Measurements from ENCODE around the gene LSM12.
"Not testable (repeated sequence)": the region's sequence is repeated elsewhere in the genome, so short reads cannot be mapped to it uniquely, and the experiment has no call there.

Gene LSM12

DNA sequence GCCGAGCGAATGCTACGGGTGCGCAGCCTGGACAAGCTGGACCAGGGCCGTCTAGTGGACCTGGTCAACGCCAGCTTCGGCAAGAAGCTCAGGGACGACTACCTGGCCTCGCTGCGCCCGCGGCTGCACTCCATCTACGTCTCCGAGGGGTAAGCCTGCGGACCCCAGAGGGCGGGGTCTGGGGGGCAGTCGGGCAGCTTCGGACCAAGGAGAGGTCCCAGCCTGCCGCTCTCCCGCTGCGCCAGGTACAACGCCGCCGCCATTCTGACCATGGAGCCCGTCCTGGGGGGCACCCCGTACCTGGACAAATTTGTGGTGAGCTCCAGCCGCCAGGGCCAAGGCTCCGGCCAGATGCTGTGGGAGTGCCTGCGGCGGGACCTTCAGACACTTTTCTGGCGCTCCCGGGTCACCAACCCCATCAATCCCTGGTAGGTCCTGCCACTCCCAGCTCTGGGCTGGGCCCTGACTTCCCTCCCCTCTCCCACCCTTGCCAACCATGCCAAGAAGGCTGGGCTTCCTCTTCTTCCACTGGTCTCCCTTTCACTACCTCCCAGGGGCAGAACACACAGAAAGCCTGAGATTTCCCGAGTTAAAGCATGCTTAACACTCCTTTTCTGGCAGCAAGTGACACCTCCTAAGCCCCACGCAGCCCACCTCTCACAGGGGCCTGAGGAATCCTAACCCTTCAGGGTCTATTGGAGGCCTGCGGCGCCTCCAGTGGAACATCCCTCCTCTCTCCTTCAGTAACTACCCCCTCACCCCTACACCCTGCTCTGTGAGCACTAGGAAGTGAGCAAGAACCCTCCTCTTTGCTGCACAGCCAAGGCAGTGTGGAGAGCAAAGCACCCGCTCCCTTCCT, 58.9 kb downstream of the LSM12 start:
- DNase-seq (ENCODE audit: low read depth) = no peak

DNA sequence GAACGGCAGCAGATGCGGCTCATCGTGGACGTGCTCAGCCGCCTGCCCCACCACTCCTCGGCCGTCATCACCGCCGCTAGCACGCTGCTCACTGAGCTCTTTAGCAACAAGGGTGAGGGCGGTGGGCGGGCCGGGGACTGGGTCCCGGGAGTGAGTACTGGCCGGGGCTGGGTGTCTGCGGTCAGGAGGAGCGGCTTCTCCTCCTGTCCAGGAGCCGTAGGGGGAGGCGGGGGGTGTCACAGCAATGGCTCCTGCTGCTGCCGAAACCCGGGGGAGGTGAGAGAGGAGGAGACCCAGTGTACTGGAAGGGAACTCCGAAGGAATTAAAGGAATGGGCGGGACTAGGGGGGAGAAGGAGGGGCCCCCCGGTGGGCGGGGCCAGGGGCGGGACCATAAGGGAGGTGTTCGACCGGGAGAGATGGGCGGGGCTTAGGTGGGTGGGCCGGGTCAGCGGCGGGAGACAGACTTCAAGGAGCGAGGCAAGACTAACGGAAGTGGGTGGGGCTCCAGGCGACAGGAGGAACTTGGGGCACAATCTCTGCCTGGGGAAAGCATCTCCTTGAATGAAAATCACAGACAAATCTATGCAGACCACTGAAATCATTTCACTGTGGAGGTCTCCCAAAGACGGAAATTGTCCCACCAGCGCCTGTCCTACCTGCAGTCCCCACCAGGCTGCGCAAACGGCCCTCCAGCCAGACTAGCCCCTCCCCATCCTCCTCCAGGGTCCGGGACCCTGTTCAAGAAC, 59.7 kb downstream of the LSM12 start:
- peak; percentile 98 for DNase-seq (ENCODE audit: low read depth)

DNA sequence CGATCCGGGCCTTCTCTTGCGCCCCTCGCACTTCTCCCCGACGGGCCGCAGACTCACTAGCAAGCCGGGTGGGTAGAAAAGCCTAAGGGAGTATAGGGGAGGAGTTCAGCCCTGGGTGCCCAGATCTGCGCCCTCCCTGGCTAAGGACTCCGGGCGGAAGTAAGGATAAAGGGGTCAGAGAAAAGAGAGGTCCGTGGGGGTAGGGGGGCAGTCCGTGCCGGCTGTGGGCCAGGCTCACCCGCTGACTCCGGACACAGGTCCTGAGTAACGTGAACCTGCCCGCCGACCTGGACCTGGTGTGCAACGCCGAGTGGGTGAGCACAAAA, 60.2 kb downstream of the LSM12 start:
- DNase-seq (ENCODE audit: low read depth) = no peak

DNA sequence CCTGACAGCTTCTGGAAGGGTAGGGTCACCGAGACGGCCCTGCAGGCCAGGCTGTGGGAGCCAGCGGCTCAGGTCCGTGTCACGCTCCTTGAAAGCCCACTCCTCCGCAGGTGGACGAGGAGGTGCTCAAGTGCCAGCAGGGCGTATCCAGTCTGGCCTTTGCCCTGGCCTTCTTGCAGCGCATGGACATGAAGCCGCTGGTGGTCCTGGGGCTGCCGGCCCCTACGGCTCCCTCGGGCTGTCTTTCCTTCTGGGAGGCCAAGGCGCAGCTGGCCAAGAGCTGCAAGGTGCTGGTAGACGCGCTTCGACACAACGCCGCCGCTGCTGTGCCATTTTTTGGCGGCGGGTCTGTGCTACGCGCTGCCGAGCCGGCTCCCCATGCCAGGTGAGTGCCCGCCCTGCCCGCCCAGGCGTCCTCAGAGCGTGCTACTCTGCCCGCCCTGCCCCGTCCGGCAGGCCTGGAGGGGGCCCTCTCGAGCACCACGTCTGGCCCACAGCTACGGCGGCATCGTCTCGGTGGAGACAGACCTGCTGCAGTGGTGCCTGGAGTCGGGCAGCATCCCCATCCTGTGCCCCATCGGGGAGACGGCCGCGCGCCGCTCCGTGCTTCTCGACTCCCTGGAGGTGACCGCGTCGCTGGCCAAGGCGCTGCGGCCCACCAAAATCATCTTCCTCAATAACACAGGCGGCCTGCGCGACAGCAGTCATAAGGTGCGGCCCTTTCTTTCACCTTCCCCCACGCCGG, 60.8 kb downstream of the LSM12 start:
- peak; percentile 41 for DNase-seq (ENCODE audit: low read depth)

DNA sequence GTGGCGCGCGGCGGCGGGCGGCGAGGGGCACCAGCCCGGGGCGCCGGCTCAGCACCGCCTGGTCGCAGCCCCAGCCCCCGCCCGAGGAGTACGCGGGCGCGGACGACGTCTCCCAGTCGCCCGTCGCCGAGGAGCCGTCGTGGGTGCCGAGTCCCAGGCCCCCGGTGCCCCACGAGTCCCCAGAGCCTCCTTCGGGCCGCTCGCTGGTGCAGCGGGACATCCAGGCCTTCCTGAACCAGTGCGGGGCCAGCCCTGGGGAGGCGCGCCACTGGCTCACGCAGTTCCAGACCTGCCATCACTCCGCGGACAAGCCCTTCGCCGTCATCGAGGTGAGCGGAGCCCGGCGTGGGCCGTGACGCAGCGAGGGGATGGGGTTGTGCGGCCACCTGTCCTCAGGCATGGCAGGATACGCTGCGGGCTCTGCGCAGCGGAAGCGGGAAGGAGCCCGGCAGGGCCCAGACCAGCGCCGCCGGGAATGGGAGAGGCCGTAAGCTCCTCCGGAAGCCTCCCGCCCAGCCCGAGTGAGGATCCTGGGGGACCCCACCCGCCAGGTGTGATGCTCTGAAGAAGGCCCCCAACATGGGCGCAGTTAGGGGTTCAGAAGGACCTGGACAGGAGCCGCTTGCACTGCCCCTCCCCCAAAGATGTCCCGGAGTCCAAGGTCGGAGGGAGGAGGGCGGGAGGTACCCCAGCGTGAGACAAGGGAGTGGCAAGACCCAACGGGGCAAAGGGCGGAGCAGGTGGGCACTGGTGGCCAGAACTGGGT, 61.5 kb downstream of the LSM12 start:
- DNase-seq (ENCODE audit: low read depth) = no peak

DNA sequence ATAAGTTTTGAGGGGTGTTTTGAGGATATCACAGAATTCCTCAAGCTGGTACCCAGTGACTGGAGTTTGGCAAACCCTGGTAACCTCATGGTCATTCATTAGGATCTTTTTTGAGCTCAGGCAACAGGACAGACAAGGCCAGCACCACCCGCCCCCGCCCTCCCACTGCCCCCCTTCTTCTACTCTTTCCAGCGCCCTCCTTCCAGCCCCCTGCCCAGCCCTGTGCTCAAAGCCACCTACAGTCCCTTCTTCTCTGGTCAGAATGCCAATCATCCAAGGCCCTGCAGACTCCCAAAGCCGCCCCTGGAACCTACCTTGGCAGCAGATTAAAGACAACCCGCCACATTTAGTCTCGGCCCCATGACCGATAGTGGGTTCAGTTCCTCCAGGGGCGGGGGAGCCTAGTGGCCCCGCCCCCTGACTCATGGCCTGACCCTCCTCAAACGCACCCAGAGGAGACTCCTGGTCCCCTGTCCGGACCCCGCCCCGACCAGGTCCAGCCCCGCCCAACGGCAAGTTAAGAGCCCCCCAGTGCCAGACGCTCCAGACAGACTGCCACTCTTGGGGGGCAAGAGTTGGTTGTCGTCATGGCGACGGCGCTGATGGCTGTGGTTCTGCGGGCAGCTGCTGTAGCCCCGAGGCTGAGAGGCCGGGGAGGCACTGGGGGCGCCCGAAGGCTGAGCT, 62.3 kb downstream of the LSM12 start, which contains the start of gene NAGS:
Gene NAGS, plus strand, starts transcription at position 546 of the 684 bp plus-strand sequence. Its CDS starts 42 bp downstream, at position 588.
- DNase-seq (ENCODE audit: low read depth) = no peak

DNA sequence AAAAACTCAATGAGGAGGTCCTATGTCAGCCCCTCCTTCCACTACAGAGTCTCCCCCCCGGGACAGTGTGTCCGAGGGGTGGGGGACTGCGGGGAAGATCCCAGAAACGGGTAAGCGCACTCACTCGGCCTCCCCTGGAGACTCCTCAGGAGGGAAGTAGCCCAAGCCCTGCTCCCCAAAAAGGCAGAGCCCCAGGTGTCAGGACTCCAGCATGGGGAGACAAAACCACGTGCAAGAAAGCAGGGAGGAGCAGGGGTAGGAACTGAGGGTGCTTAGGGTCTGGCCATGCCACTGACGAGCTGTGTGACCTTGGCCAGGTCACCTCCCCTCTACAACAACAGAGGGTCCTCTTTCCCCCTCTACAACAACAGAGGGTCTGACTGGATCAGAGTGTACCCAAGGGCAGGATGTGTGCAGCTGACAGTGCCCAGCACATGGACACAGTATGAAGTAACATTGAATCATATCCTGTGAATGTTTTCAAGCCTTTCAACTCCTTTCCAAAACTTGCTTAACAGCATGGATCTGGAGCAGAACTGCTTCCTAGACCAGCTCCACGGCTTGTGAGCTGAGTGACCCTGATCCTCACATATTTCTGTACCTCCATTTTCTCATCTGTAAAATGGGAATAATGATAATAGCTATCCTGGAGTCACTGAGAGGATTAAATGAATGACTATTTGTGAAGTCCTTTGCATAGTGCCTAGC, 64.2 kb downstream of the LSM12 start:
- no peak for DNase-seq (ENCODE audit: low read depth)

DNA sequence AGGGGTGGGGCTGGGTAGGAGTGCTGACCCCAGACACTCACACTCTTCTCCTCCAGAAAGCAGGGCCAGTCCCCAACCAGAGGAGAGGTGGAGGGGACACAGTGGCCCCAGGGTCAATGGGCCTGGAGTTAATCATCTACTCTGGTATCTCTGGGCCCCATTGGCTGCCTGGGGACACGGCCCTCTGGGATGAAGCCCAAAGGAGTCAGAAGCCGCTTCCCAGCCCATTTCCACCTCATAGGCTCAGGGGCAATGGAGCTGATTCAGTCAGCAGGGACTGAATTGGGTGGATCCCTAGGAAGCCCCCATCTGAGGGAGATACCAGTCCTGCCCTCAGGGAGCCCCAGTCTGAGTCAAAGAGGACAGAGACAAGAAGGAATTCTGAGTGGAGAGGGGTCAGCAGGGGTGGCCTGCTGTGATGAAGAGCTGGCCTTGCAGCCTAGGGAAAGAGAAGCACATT, 65.0 kb downstream of the LSM12 start:
- no peak for DNase-seq (ENCODE audit: low read depth)

DNA sequence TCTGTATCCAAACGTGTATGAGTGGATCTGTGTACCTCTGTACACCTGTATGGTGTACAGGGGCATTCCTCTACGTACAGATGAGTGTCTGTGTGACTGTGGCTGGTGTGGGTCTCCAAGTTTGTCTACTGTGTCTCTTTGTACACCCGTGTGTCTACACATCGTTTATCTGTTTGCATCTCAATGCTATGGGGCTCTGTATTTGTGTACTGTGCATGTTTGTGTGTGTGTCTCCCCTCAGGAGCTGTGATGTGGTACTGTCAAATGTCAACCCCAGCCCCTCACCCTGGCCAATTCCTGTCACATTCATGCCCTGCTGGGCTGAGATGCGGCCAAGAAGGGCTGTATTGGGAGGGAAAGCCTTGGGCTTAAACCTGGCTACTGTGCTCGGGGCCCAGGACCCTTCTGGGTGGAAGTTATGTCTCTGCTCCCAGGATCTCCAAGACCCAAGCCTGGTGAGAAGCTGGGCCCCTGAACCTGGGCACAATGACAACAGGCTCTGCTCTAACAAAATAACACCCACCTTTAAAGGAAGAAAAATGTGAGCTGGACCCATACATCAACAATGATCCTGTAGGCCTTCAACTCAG, 65.5 kb downstream of the LSM12 start:
- no peak for DNase-seq (ENCODE audit: low read depth)

DNA sequence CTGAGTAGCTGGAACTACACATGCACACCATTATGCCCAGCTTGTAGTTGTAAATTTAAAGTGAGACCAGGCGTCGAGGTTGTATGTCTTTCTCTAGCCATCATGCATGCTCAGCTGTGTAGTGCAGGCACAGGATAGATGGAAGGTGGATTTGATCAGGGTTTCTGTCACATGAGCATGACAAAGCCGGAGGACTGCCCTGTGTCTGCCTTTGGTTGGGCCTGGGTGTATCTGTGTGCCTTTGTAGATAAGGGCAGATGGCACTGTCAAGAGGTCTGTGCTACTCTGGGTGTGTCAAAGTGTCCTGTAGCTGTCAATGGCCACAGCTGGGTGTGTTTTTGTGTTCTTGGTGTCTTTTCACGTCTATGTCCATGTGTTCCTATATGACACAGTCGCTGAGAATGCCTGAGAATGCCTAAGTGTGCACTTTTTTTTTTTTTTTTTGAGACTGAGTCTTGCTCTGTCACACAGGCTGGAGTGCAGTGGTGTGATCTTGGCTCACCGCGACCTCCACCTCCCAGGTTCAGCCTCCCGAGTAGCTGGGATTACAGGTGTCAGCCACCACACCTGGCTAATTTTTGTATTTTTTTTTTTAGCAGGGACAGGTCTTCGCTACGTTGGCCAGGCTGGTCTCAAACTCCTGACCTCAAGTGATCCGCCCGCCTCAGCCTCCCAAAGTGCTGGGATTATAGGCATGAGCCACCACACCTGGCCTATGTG, 66.2 kb downstream of the LSM12 start:
- DNase-seq (ENCODE audit: low read depth) = no peak

DNA sequence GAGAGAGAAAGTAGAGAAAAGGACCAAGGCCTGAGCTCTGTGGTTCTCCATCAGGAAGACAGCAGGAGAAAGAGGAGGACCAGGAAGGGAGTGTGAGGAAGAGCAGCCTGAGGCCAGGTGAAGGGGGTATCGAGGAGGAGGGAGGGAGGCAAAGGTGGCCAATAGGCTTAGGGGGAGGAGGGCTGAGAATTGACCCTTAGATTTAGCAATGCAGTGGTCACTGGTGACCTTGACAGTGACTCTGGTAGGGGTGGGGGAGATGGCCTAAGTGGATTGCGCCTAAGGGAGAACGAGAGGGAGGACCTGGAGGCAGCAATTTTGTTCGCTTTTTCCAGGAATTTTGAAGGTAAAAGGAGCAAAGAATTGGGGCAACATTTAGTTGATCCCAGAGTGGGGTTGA, 67.4 kb downstream of the LSM12 start:
- no peak for DNase-seq (ENCODE audit: low read depth)

DNA sequence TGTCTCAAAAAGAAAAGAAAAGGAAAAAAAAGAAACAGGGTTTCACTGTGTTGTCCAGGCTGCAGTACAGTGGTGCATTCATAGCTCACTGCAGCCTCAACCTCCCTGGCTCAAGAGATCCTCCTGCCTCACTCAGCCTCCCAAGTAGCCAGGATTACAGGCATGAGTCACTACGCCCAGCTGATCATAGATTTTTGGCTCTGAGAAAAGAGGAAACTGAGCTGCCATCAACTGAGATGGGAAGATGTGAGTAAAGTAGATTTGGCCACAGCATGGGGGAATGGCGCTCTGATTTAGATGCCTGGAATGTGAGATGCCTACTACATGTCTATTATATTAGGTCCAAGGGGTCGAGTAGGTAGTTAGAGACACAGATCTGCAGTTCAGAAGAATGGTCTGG, 67.9 kb downstream of the LSM12 start:
- no peak for DNase-seq (ENCODE audit: low read depth)

DNA sequence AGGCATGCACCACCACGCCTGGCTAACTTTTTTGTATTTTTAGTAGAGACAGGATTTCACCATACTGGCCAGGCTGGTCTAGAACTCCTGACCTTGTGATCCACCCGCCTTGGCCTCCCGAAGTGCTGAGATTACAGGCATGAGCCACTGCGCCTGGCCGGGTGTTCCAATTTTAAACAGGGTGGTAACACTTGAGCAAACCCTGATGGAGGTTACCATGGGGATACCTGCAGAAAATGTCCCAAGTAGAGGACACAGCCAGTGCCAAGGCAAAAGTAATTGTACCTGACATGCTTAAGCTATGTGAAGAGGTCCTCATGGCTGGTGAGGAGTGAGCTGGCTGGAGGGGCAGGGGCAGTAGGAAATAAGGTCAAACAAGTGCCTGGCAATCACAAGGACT, 69.3 kb downstream of the LSM12 start:
- not testable (repeated sequence) for DNase-seq (ENCODE audit: low read depth)

DNA sequence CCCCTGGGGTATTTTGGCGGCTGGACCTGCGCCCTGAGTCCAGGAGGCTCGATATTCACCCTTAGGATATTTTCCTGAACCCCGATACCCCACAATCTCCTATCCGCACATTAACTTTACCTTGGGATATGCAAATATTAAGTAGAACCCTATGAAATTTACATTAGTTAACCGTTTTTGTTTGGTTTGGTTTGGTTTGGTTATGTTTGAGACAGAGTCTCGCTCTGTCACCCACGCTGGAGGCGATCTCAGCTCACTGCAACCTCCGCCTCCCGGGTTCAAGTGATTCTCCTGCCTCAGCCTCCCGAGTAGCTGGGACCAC, 71.4 kb downstream of the LSM12 start:
- DNase-seq (ENCODE audit: low read depth) = no peak

DNA sequence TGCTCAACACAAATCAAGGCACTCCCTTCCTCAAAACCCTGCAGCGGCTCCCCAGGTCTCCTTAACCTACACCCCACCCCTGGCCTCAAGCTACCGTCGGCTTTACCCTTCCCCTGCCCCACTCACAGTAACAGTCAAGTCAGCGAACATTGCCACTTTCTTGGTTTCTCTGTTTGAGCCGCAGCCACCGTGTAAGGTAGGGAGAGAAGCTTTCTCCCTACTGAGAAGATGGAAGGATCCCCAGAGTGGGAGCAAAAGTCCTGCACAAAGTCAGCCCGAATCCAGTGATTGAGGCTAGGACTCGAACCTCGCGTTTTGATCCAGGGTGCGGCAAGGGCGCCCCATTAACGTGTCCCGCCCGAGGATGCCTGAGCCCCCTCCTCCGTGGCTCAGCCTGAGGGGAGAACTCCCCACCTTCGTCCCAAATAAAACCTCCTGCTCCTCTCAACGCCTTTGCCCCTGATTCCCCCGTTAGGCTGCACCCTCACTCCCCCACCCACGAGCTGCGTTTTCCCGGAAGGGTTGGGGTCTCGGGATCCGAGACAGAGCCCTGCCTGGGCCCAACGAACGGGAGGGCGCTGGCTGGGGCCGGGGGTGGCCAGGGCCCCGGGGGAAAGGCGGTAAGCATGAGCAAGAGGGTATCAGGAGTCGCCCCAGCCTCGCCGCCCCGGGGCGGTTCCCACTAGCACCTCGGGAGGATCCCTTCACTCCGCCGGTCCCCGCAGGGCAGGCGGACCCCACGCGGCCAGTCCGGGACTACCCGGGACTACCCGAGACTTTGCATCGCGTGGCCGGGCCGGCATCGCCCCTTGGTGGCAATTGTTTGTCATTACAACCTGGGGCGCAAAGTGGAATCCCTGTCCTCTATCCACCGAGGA, 72.0 kb downstream of the LSM12 start:
- DNase-seq (ENCODE audit: low read depth) = peak; percentile 65

DNA sequence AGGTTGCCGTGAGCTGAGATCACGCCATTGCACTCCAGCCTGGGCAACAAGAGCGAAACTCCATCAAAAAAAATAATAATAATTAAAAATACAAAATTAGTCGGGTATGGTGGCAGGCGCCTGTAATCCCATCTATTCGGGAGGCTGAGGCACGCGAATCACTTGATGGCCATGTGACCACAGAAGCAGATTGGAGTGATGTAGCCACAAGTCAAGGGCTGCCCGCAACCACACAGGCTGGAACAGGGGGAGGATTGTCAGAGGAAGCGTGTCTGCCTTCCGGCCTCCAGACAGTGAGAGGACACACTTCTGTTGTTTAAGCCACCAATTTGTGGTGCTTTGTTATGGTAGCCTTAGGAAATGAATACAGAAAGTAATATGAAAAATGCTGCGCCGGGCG, 73.8 kb downstream of the LSM12 start:
- no peak for DNase-seq (ENCODE audit: low read depth)

DNA sequence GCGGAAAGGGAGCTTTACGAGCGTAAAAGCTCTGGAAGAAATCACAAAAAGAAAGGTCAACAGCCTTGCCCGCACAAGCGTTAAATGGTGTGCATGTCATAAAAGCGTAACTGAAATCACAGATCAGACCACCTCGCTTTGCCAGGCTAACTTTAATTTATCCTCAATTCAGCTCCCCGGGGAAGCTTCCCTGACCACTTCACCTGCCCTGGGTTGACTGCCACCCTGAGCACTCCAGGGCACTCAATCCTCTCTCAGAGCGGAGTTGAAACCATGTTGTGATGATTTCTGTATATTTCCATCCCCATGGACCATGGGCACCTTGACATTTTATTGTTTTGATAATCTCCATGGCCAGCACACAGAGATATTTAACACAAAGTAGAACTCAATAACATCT, 78.2 kb downstream of the LSM12 start:
- DNase-seq (ENCODE audit: low read depth) = no peak

DNA sequence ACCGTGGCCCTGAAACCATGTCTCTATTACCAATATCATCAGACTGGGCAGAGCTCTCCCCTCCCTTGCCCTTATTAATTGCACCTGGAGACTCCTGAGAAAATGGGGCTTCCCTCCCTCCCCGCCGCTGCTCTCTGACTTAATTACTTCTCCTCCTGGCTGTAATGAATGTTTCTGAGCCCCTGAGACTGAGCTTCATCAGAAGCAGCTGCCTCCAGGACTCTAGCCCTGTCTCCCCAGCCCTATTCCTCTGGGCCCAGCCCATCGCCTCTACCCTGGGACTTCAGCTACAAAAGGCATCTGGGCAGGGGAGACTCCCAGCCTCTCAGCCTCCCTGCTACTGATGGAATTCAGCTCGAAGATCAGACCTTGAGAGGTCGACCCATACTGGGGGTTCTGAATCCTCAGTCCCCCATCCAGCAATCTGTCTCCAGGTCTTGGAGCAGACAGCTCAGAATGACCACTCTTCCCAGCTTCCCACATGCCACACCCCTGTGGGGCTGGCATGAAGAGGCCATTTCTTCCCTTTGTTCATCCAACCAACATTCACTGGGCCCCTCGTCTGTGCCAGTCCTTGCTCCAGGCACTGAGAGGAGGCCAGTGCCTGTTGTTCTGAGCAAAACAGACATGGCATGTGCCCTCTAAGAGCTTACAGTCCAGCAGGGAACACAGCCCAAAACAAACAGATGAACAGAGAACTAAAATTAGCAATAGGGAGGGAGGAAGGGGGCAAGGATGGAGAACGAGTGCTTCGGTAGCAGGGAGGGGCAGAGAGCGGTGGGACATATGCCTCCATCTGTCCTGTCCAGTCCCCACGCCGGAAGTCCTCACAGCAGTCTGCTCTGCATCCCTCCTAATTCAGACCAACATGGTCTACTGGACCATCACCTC, 79.1 kb downstream of the LSM12 start:
- no peak for DNase-seq (ENCODE audit: low read depth)
